Mesothelial cell of epicardium (in vitro differentiated cells): ENCODE data around the gene APPL2. TPM values are rescaled to one million over a fixed set of nuclear protein-coding genes. Genes with fewer than 3 reads are reported as not detected.

Source experiments
- DNase-seq, 2 experiments: peaks; one replicate each; pipeline ENCODE4 v3.0.0; 2021; ENCODE audit warnings: low spot score in 2 of 2; ENCODE audit not compliant: unreplicated experiment in 2 of 2
- H3K27ac Mint-ChIP-seq: 2 replicates; pipeline ENCODE4 v1.8.0; 2021; ENCODE audit warnings: mixed read lengths
- H3K27me3 Mint-ChIP-seq: 2 replicates; pipeline ENCODE4 v1.8.0; 2021; ENCODE audit warnings: low read depth, mixed read lengths
- H3K36me3 Mint-ChIP-seq: 2 replicates; pipeline ENCODE4 v1.8.0; 2021; ENCODE audit warnings: mixed read lengths
- H3K4me1 Mint-ChIP-seq: 2 replicates; pipeline ENCODE4 v1.8.0; 2021; ENCODE audit warnings: mixed read lengths
- H3K4me3 Mint-ChIP-seq: 2 replicates; pipeline ENCODE4 v1.8.0; 2021; ENCODE audit warnings: mild to moderate bottlenecking, moderate library complexity, mixed read lengths
- H3K9me3 Mint-ChIP-seq: 2 replicates; pipeline ENCODE4 v1.8.0; 2021; ENCODE audit warnings: mixed read lengths
- total RNA-seq: library from RNA; stranded (reverse); gene quantifications from 3 replicates; pipeline ENCODE4 v1.2.1, GENCODE V29; 2021
- TF ChIP-seq, protein P1 (sequence below): fragments of 200-600 bp; sonication (generic); IDR thresholded peaks from one replicate; pipeline ENCODE4 v1.5.0; 2021; ENCODE audit warnings: antibody characterized with exemption; ENCODE audit not compliant: unreplicated experiment

APPL2 gene
- total RNA-seq, 1 donor from 2014 or later, result 66.9 TPM

GRCh38 chr12:105201299-105201698 is 34.7 kb downstream of the APPL2 start:
- Mint-ChIP-seq H3K9me3 (no peaks in the 10 kb centered on the region), H3K36me3 (peaks cover 33% of the 10 kb centered on the region), H3K27ac (no peak overlapping the region), H3K4me1 (no peaks in the 10 kb centered on the region), H3K27me3 (no peaks in the 10 kb centered on the region), H3K4me3 (no peak overlapping the region)
- TF ChIP-seq, protein P1, sequence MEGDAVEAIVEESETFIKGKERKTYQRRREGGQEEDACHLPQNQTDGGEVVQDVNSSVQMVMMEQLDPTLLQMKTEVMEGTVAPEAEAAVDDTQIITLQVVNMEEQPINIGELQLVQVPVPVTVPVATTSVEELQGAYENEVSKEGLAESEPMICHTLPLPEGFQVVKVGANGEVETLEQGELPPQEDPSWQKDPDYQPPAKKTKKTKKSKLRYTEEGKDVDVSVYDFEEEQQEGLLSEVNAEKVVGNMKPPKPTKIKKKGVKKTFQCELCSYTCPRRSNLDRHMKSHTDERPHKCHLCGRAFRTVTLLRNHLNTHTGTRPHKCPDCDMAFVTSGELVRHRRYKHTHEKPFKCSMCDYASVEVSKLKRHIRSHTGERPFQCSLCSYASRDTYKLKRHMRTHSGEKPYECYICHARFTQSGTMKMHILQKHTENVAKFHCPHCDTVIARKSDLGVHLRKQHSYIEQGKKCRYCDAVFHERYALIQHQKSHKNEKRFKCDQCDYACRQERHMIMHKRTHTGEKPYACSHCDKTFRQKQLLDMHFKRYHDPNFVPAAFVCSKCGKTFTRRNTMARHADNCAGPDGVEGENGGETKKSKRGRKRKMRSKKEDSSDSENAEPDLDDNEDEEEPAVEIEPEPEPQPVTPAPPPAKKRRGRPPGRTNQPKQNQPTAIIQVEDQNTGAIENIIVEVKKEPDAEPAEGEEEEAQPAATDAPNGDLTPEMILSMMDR, result no peak
- no peak for DNase-seq

- H3K4me3 Mint-ChIP-seq, result no peak overlapping the region
- H3K9me3 Mint-ChIP-seq, result no peaks in the 10 kb centered on the region
- no peak overlapping the region for H3K27ac Mint-ChIP-seq
- H3K27me3 Mint-ChIP-seq, result no peaks in the 10 kb centered on the region
- H3K36me3 Mint-ChIP-seq, result peaks cover 28% of the 10 kb centered on the region
- no peak for DNase-seq
- TF ChIP-seq, protein P1, result no peak
- no peaks in the 10 kb centered on the region for H3K4me1 Mint-ChIP-seq
These were observed 35.6 kb downstream of the APPL2 start for GRCh38 chr12:105200385-105200784.

DNA sequence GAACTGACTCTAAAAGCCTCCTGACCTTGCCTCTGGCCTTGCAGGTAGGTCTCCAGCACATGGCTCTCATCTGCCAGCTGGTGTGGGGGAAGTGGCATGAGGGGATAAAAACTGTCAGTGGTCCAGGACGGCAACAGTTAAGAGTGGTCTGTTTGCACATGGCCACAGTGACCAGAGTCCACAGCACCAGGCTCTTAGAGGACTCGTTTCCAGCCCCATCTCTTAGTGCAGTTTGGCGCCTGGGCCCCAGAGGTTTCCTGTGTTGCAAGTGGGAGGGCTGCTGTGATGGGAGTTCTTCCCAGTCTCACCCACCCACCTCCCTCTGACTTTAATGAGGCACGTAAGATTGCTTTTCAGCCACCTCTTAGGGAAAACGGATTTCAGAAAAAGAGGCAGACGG is 37.0 kb downstream of the APPL2 start:
- Mint-ChIP-seq H3K27me3 (no peaks in the 10 kb centered on the region), H3K27ac (peak overlapping the region; percentile 39), H3K4me3 (no peak overlapping the region), H3K36me3 (peaks cover 23% of the 10 kb centered on the region), H3K9me3 (no peaks in the 10 kb centered on the region), H3K4me1 (no peaks in the 10 kb centered on the region)
- no peak for DNase-seq
- TF ChIP-seq, protein P1, result no peak

DNA sequence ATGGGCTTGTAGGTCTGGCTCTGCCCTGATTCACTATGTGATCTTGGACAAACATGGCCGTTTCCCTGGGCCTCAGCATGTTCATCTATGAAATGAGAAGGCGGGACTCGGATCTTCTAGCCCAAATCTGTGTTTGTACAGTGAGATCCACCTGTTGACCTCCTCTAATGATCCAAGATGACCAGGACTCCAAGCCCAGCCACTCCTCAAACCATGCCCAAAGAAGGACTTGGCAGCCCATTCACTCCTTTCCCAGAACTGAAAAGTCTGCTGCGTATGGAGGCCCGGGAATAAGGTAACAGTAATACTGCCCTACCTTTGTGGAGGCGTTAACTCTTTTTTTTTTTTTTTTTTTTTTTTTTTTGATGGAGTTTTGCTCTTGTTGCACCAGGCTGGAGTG is 39.9 kb downstream of the APPL2 start:
- H3K9me3 Mint-ChIP-seq, result no peaks in the 10 kb centered on the region

GRCh38 chr12:105194947-105195346 is 41.0 kb downstream of the APPL2 start:
- H3K9me3 Mint-ChIP-seq, result no peaks in the 10 kb centered on the region
- H3K4me1 Mint-ChIP-seq, result no peaks in the 10 kb centered on the region
- no peaks in the 10 kb centered on the region for H3K27me3 Mint-ChIP-seq
- no peak overlapping the region for H3K4me3 Mint-ChIP-seq
- TF ChIP-seq, protein P1, result no peak
- peaks cover 48% of the 10 kb centered on the region for H3K36me3 Mint-ChIP-seq
- H3K27ac Mint-ChIP-seq, result no peak overlapping the region
- no peak for DNase-seq

More for the DNA sequence above, 39.9 kb downstream of the APPL2 start:
- H3K36me3 Mint-ChIP-seq, result peaks cover 38% of the 10 kb centered on the region
- TF ChIP-seq, protein P1, result no peak
- DNase-seq, result no peak
- no peaks in the 10 kb centered on the region for H3K4me1 Mint-ChIP-seq
- no peak overlapping the region for H3K4me3 Mint-ChIP-seq
- no peaks in the 10 kb centered on the region for H3K27me3 Mint-ChIP-seq
- no peak overlapping the region for H3K27ac Mint-ChIP-seq
